Sigmoid colon (tissue), 7 donors: ENCODE measurements around the gene GSG1L. TPM values are rescaled to one million over a fixed set of nuclear protein-coding genes. Genes with fewer than 3 reads are reported as not detected.

Source experiments
- DNase-seq: peaks from one replicate; pipeline ENCODE4 v3.0.0-alpha.2; 2019
- H3K27ac ChIP-seq, 4 donors: fragments of 200-600 bp; sonication (generic); one replicate each; pipeline ENCODE4 v1.5.1; 2016 to 2019; ENCODE audit warnings: mild to moderate bottlenecking in 1 of 4
- H3K27me3 ChIP-seq, 3 donors: fragments of 200-600 bp; sonication (generic); one replicate each; pipeline ENCODE4 v1.5.1; 2019; ENCODE audit warnings: mild to moderate bottlenecking in 1 of 3
- H3K36me3 ChIP-seq, 4 donors: fragments of 200-600 bp; sonication (generic); one replicate each; pipeline ENCODE4 v1.5.1; 2016 to 2019
- H3K4me1 ChIP-seq, 4 donors: fragments of 200-600 bp; sonication (generic); one replicate each; pipeline ENCODE4 v1.5.1; 2017 to 2019
- H3K4me3 ChIP-seq, 4 donors: fragments of 200-600 bp; sonication (generic); one replicate each; pipeline ENCODE4 v1.5.1; 2017 to 2019; ENCODE audit warnings: mild to moderate bottlenecking in 2 of 4, moderate library complexity in 1 of 4
- H3K9me3 ChIP-seq, 4 donors: fragments of 200-600 bp in 3 of 4; sonication (generic) in 3 of 4; one replicate each; pipeline versions ENCODE4 v1.5.1 to v1.6.1; 2013 to 2019
- CTCF ChIP-seq, 4 experiments: fragments of 450-650 bp in 3 of 4; fragments of 200-600 bp in 1 of 4; IDR thresholded peaks; one replicate each; pipeline ENCODE4 v1.5.1; 2016 to 2019; ENCODE audit warnings: antibody characterized with exemption in 4 of 4, mild to moderate bottlenecking in 3 of 4, moderate library complexity in 2 of 4
- EP300 ChIP-seq, 4 donors: sonication (generic); formaldehyde crosslinking; IDR thresholded peaks; one replicate each; pipeline ENCODE4 v1.6.1; 2017; ENCODE audit warnings: antibody characterized with exemption in 4 of 4
- POLR2A ChIP-seq, 2 donors: fragments of 450-650 bp; IDR thresholded peaks; one replicate each; pipeline ENCODE4 v1.6.1; 2016; ENCODE audit warnings: antibody characterized with exemption in 2 of 2, mild to moderate bottlenecking in 2 of 2, moderate library complexity in 2 of 2
- POLR2AphosphoS5 ChIP-seq, 4 donors: sonication (generic); formaldehyde crosslinking; IDR thresholded peaks; one replicate each; pipeline ENCODE4 v1.6.1; 2017; ENCODE audit warnings: antibody characterized with exemption in 4 of 4
- WGBS, 2 donors: extraction: QIAGEN DNeasy Blood & Tissue Kit; methylation state at CpG; one replicate each; pipeline ENCODE4 v1.1.7; 2013; 5-methylcytosine and 5-hydroxymethylcytosine counted together
- intact Hi-C: fragments of 100-400 bp; cut with DNase I; formaldehyde crosslinking; loops from one replicate; pipeline ENCODE4 v1.15.1; 2023
- polyA plus RNA-seq, 3 donors: library from polyadenylated mRNA; stranded (reverse); fragments of 200-250 nt; gene quantifications; one replicate each; pipeline ENCODE4 v1.2.3, GENCODE V29; 2013
- total RNA-seq, 4 donors: library from RNA; depleted of rRNA; stranded (reverse); fragments of >200 nt; gene quantifications; one replicate each; pipeline ENCODE4 v1.1.0, GENCODE V29; 2016
- donor health status: healthy with polysubstance abuse.
- donor health status: Bipolar disorder and iron deficiency.
- donor health status: healthy.

Gene GSG1L
- total and polyA plus RNA-seq, 7 donors: 0.25 to 0.66 (median 0.36) TPM; not detected in 2

GRCh38 chr16:28093385-28093725, 29.8 kb upstream of the GSG1L start:
- WGBS, 2 donors: 88 to 93% methylated on average over 5 of the region's 5 CpGs
- no peak overlapping the region for H3K27ac ChIP-seq
- H3K27me3 ChIP-seq: no peaks in the 10 kb centered on the region
- intact Hi-C loops: no loop called here
- H3K4me1 ChIP-seq: no peaks in the 10 kb centered on the region
- no peak for TF ChIP-seq EP300 (IDR thresholded peaks at IDR 0.05)
- TF ChIP-seq POLR2AphosphoS5 (IDR thresholded peaks at IDR 0.05): no peak
- TF ChIP-seq CTCF (IDR thresholded peaks at IDR 0.05): no peak
- no peak for TF ChIP-seq POLR2A (IDR thresholded peaks at IDR 0.05)
- no peak overlapping the region for H3K4me3 ChIP-seq
- no peaks in the 10 kb centered on the region for H3K9me3 ChIP-seq
- peak; percentile 43 for DNase-seq
- peaks cover 3 to 17% (median 11%) of the 10 kb centered on the region in 4 donors for H3K36me3 ChIP-seq

- no peaks in the 10 kb centered on the region for H3K27me3 ChIP-seq
- intact Hi-C loops: no loop called here
- no peaks in the 10 kb centered on the region for H3K4me1 ChIP-seq
- no peak overlapping the region for H3K4me3 ChIP-seq
- no peaks in the 10 kb centered on the region for H3K9me3 ChIP-seq
- WGBS, 2 donors: 85 to 89% methylated on average over 17 of the region's 17 CpGs
- DNase-seq: peak; percentile 38
- peaks cover 0 to 12% (median 6%) of the 10 kb centered on the region in 4 donors for H3K36me3 ChIP-seq
- H3K27ac ChIP-seq: no peak overlapping the region
- TF ChIP-seq POLR2AphosphoS5 (IDR thresholded peaks at IDR 0.05): no peak
- TF ChIP-seq POLR2A (IDR thresholded peaks at IDR 0.05): no peak
- no peak for TF ChIP-seq EP300 (IDR thresholded peaks at IDR 0.05)
- TF ChIP-seq CTCF (IDR thresholded peaks at IDR 0.05): no peak
Measured at GRCh38 chr16:28092721-28093384, 29.3 kb upstream of the GSG1L start.

GRCh38 chr16:28091656-28092055, 28.1 kb upstream of the GSG1L start:
- no peaks in the 10 kb centered on the region for H3K4me1 ChIP-seq
- no peak overlapping the region for H3K4me3 ChIP-seq
- 89 to 90% methylated on average over 12 of the region's 12 CpGs for WGBS, 2 donors
- intact Hi-C loops: no loop called here
- H3K27ac ChIP-seq: no peak overlapping the region
- TF ChIP-seq POLR2AphosphoS5 (IDR thresholded peaks at IDR 0.05): no peak
- TF ChIP-seq CTCF (IDR thresholded peaks at IDR 0.05): no peak
- no peak for TF ChIP-seq EP300 (IDR thresholded peaks at IDR 0.05)
- TF ChIP-seq POLR2A (IDR thresholded peaks at IDR 0.05): no peak
- no peak for DNase-seq
- peaks cover 0 to 2% (median 0%) of the 10 kb centered on the region in 4 donors for H3K36me3 ChIP-seq
- no peaks in the 10 kb centered on the region for H3K27me3 ChIP-seq
- no peaks in the 10 kb centered on the region for H3K9me3 ChIP-seq

- intact Hi-C loops: no loop called here
- Histone ChIP-seq H3K4me1 (no peaks in the 10 kb centered on the region), H3K36me3 (no peaks in the 10 kb centered on the region), H3K9me3 (no peaks in the 10 kb centered on the region), H3K27ac (no peak overlapping the region), H3K4me3 (no peak overlapping the region), H3K27me3 (no peaks in the 10 kb centered on the region)
- TF ChIP-seq POLR2A (IDR thresholded peaks at IDR 0.05): no peak
- no peak for DNase-seq
- WGBS, 2 donors: 83 to 88% methylated on average over 19 of the region's 19 CpGs
Measured at GRCh38 chr16:28090646-28091377, 27.3 kb upstream of the GSG1L start.

GRCh38 chr16:28089992-28090365, 26.5 kb upstream of the GSG1L start:
- 86 to 88% methylated on average over 7 of the region's 7 CpGs for WGBS, 2 donors
- TF ChIP-seq EP300 (IDR thresholded peaks at IDR 0.05) (no peak), CTCF (IDR thresholded peaks at IDR 0.05) (no peak), POLR2A (IDR thresholded peaks at IDR 0.05) (no peak), POLR2AphosphoS5 (IDR thresholded peaks at IDR 0.05) (no peak)
- no peak overlapping the region for H3K4me3 ChIP-seq
- no peak for DNase-seq
- H3K36me3 ChIP-seq: no peaks in the 10 kb centered on the region
- H3K9me3 ChIP-seq: no peaks in the 10 kb centered on the region
- H3K27me3 ChIP-seq: no peaks in the 10 kb centered on the region
- H3K4me1 ChIP-seq: no peaks in the 10 kb centered on the region
- no peak overlapping the region for H3K27ac ChIP-seq
- intact Hi-C loops: no loop called here
